HG02571 (cell line): ENCODE measurements around the gene KREMEN1.

Experiments used
- ATAC-seq: cut with Tn5 transposase; IDR thresholded peaks from one replicate; pipeline ENCODE4 v1.9.1; 2021; ENCODE audit warnings: mild to moderate bottlenecking, moderate library complexity; ENCODE audit not compliant: unreplicated experiment

KREMEN1 gene

GRCh38 chr22:29048822-29049654, 23.8 kb upstream of the KREMEN1 start:
- ATAC-seq = no peak

DNA sequence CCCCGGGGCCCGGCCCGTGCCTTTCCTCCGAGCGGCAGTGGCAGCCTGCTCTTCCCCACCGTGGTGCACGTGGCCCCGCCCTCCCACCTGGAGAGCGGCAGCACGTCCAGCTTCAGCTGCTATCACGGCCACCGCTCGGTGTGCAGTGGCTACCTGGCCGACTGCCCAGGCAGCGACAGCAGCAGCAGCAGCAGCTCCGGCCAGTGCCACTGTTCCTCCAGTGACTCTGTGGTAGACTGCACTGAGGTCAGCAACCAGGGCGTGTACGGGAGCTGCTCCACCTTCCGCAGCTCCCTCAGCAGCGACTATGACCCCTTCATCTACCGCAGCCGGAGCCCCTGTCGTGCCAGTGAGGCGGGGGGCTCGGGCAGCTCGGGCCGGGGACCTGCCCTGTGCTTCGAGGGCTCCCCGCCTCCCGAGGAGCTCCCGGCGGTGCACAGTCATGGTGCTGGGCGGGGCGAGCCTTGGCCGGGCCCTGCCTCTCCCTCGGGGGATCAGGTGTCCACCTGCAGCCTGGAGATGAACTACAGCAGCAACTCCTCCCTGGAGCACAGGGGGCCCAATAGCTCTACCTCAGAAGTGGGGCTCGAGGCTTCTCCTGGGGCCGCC, 23.1 kb upstream of the KREMEN1 start:
- no peak for ATAC-seq

DNA sequence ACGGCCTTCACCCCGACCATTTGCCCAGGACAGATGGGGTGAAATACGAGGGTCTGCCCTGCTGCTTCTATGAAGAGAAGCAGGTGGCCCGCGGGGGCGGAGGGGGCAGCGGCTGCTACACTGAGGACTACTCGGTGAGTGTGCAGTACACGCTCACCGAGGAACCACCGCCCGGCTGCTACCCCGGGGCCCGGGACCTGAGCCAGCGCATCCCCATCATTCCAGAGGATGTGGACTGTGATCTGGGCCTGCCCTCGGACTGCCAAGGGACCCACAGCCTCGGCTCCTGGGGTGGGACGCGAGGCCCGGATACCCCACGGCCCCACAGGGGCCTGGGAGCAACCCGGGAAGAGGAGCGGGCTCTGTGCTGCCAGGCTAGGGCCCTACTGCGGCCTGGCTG, 22.4 kb upstream of the KREMEN1 start:
- ATAC-seq = no peak

DNA sequence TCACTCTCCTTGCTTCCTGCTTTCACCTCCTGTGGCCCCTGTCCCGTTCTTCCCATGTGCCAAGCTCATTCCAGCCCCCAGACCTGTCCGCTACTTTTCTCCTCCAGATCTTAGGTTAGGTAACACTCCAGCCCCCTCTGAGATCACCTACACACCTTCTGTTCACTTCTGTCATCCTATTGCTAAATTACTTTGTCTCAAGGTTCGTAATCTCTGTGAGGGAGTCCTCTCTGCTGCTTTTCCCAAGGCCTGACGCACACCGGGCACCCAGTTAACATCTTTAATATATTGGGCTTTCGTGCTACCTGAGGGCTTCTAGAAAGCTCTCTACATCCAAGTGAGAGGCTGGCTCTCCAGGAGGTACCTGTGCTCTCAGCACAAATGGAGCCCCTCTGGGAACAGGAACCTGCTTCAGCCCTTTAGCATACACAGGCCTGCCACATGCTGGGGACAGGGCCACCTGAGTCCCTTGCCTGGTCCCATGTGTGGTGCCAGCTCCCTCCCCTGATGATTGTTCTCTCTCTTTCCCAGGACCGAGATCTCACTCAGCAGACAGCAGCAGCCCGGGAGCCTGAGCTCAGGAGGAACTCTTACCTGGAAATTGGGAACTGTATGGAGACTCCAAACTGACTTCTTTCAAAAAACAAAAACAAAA, 19.7 kb upstream of the KREMEN1 start:
- no peak for ATAC-seq

- no peak for ATAC-seq
Observed at GRCh38 chr22:29054251-29054767, 18.5 kb upstream of the KREMEN1 start.

- ATAC-seq = no peak
Observed at GRCh38 chr22:29055192-29055830, 17.5 kb upstream of the KREMEN1 start.

GRCh38 chr22:29056472-29056871, 16.4 kb upstream of the KREMEN1 start:
- no peak for ATAC-seq

DNA sequence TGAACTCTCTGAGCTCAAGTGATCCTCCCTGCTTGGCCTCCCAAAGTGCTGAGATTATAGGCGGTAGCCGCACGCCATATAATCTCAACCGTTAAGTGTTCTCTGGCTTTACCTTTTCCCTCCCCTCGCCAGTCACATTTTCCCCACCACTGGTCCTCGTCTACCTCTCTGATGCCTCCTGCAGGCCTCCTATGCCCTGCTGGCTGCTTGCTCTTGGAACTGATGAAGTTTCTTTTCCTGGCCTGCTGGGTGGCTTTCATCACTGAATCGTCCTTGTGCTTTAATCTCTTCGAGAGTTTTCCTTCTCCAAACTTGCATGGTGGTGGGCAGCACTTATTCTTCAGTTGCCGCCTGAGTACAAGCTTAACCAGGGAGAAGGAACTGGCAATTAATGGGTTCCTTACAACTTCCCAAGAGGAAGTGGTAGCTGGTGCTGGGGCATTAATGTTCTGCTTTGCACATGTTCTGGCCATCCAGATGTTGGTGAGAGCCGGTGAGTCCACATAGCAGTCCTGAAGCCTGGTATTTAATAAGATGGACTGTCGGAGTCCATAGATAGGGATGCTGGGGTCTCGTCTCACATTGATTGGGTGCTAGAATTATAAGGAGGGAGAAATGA, 12.5 kb upstream of the KREMEN1 start:
- ATAC-seq = no peak

- ATAC-seq = no peak
Observed at GRCh38 chr22:29060931-29061330, 11.9 kb upstream of the KREMEN1 start.

GRCh38 chr22:29061773-29062172, 11.1 kb upstream of the KREMEN1 start, which contains the start of gene C22orf31:
C22orf31 (minus strand) TSS chr22:29061831; CDS start chr22:29061792, 39 bp downstream.
- no peak for ATAC-seq

DNA sequence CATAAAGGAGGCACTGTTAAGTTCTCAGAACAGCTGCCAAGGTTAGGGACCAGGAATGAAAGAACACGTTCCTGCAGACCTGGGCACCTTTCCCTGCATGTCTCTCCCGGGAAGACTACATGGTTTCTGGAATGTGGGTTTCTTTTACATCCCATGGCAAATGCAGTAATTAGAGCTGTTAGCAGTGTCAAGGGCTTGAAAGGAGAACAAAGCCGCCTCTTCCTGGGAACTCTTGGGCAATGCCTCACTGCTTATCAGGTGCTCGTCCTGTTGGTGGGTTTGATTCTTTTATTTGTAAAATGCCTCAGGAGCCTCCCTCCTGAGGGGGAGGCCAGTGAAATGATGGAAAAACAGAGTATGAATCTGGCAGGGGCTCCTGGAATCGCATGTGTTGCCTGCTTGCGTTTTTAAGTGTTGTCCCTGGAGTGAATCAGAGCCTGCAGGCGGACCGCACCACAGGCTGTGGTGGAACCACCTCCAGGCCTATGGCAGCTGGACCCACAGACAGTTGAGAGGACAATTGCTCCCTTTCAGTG, 10.5 kb upstream of the KREMEN1 start:
- no peak for ATAC-seq

DNA sequence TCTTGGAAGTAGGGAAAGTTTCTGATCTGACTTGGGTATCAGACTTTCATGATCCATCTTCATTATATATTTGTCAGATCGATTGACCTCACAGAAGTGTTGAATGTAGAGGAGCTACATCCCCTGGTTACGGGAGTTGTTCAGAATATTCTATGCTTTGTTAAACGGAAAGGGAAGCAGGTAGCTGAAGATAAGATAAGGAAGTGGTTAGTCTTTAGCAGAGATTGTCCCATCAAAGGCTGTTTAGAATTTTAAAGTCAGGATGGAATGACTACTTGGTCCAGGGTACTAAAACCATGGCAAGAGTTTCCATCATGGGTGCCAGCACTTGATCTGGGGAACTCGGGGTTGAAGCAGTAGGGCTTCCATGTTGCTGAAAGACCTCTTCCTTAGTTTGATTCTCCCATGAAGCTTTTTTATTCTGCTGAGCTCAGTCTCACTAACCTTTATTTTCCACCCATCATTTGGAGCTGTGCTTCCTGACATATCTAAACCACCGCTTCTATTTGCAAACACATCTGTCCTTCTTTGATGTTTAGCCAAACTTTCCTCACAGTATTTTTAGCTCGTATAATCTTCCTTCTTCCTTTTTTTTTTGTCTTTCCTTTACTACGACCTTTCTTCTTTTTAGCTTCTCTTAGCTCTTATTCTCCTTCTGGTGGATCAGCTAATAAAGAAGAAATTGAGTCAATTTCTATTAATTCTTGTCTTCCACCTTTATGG, 7.2 kb upstream of the KREMEN1 start:
- ATAC-seq = no peak

- no peak for ATAC-seq
Observed at GRCh38 chr22:29069463-29069862, 3.4 kb upstream of the KREMEN1 start.

- no peak for ATAC-seq
Observed at GRCh38 chr22:29070490-29070889, 2.3 kb upstream of the KREMEN1 start.

DNA sequence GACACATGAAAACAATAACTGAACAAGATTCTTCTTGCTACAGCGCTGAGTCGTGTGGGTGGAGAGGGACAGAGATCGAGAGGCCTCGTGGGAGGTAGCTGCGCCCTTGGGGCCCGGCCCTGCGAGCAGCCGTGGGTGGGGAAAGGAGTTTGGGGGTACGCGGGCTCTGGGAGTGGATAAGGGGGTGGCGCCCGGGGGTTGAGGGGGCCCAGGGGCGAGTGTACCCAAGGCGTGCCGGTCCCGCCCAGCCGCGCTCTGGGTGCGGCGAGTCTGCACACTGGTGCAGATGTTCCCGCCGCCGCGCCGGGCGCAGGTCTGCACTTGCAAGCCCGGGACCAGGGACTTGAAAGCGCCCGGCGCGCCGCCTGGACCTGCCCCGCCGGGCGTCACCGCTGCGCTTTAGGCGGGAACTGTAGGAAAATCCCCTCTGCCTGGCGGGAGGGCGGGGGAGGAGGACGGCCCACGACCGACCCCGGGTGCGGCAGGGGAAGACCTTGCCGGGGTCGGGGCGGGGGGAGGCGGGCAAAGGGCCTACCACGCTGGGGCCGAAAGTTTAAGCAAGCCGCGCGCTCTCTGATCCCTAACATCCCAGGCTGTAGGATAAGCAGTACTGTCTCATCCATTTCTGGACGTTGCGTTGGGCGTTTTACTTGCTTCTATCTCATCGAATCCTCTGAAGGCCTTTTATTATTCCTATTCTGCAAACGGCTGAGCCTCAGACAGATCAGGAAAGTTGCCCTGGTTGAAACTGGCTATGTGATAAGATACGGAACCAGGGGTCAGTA, 1.4 kb upstream of the KREMEN1 start:
- no peak for ATAC-seq

DNA sequence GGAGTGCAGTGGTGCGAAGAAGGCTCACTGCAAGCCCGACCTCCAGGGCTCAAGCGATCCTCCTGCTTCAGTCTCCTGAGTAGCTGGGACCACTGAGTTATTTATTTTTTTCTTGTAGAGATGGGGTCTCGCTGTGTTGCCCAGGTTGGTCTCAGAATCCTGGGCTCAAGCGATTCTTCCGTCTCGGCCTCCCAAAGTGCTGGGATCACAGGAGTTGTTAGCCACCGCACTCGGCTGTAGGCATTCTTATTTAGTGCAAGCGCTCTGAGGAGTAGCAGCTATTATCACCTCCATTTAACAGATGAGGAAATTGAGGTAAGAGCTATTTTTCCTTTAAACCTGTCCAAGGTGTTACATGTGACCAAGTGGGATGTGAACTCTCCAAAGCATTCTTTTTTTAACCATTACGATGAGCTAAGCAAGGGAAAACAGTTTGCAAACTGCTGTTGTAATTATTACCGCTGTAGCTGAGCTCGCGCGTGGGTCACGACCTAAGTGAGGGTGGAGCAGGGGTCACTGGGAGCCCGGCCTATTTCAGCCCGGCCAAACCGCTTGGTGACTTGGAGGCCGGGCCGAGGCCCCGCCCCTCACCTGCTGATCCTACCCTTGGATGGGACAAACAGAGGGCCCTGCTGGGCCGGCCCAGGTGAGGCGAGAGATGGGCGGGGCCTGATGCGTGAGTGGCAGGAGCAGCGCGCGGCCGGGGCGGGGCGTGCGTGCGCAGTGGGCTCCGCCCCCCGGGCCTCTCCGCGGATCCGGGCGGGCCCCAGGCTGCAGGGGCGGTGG, 449 bp upstream of the KREMEN1 start:
- peak; percentile 69 for ATAC-seq

GRCh38 chr22:29073618-29074275, 912 bp downstream of the KREMEN1 start:
- ATAC-seq = no peak

- ATAC-seq = no peak
Observed at GRCh38 chr22:29074276-29074772, 1.5 kb downstream of the KREMEN1 start.
